ENCODE measurements around the gene INF2. TPM values are rescaled to one million over a fixed set of nuclear protein-coding genes. Genes with fewer than 3 reads are reported as not detected.
A peak's percentile ranks its signal among the peaks of the same experiment; 100 is the strongest.
"Not testable (repeated sequence)": the region's sequence is repeated elsewhere in the genome, so short reads cannot be mapped to it uniquely, and the experiment has no call there.

INF2 gene
- total RNA-seq, 1 experiment from 2014 or later, result 21.6 TPM

- in situ Hi-C loops (cut with HindIII; ENCODE audit: low pct_unique_long_range_greater_than_20kb, low sequenced_read_pairs), result no loop called here
- no peak for DNase-seq (ENCODE audit: low read depth)
Observed at GRCh38 chr14:104669697-104670096, 19.7 kb upstream of the INF2 start.

- DNase-seq (ENCODE audit: low read depth); in situ Hi-C loops (cut with HindIII; ENCODE audit: low pct_unique_long_range_greater_than_20kb, low sequenced_read_pairs): not testable (repeated sequence)
Observed at GRCh38 chr14:104671330-104671977, 18.0 kb upstream of the INF2 start.

- DNase-seq (ENCODE audit: low read depth); in situ Hi-C loops (cut with HindIII; ENCODE audit: low pct_unique_long_range_greater_than_20kb, low sequenced_read_pairs): not testable (repeated sequence)
Observed at GRCh38 chr14:104672119-104672518, 17.3 kb upstream of the INF2 start.

- DNase-seq (ENCODE audit: low read depth), result no peak
- in situ Hi-C loops (cut with HindIII; ENCODE audit: low pct_unique_long_range_greater_than_20kb, low sequenced_read_pairs), result no loop called here
Observed at GRCh38 chr14:104673481-104673880, 15.9 kb upstream of the INF2 start.

GRCh38 chr14:104675447-104675846 is 14.0 kb upstream of the INF2 start:
- in situ Hi-C loops (cut with HindIII; ENCODE audit: low pct_unique_long_range_greater_than_20kb, low sequenced_read_pairs), result no loop called here
- no peak for DNase-seq (ENCODE audit: low read depth)

- in situ Hi-C loops (cut with HindIII; ENCODE audit: low pct_unique_long_range_greater_than_20kb, low sequenced_read_pairs), result no loop called here
- no peak for DNase-seq (ENCODE audit: low read depth)
Observed at GRCh38 chr14:104676130-104676693, 13.2 kb upstream of the INF2 start.

- no peak for DNase-seq (ENCODE audit: low read depth)
- in situ Hi-C loops (cut with HindIII; ENCODE audit: low pct_unique_long_range_greater_than_20kb, low sequenced_read_pairs), result no loop called here
Observed at GRCh38 chr14:104676694-104677511, 12.5 kb upstream of the INF2 start.

GRCh38 chr14:104677512-104678332 is 11.7 kb upstream of the INF2 start:
- peak; percentile 90 for DNase-seq (ENCODE audit: low read depth)
- in situ Hi-C loops (cut with HindIII; ENCODE audit: low pct_unique_long_range_greater_than_20kb, low sequenced_read_pairs), result no loop called here

GRCh38 chr14:104678346-104678745 is 11.1 kb upstream of the INF2 start:
- DNase-seq (ENCODE audit: low read depth), result no peak

GRCh38 chr14:104678901-104679705 is 10.3 kb upstream of the INF2 start:
- DNase-seq (ENCODE audit: low read depth), result peak; percentile 12
- in situ Hi-C loops (cut with HindIII; ENCODE audit: low pct_unique_long_range_greater_than_20kb, low sequenced_read_pairs), result no loop called here

More at GRCh38 chr14:104678346-104678745, 11.1 kb upstream of the INF2 start:
- in situ Hi-C loops (cut with HindIII; ENCODE audit: low pct_unique_long_range_greater_than_20kb, low sequenced_read_pairs), result no loop called here

- peak; percentile 73 for DNase-seq (ENCODE audit: low read depth)
- in situ Hi-C loops (cut with HindIII; ENCODE audit: low pct_unique_long_range_greater_than_20kb, low sequenced_read_pairs), result no loop called here
Observed at GRCh38 chr14:104680056-104680805, 9.2 kb upstream of the INF2 start.

- peak; percentile 82 for DNase-seq (ENCODE audit: low read depth)
- in situ Hi-C loops (cut with HindIII; ENCODE audit: low pct_unique_long_range_greater_than_20kb, low sequenced_read_pairs), result no loop called here
Observed at GRCh38 chr14:104680806-104681688, 8.4 kb upstream of the INF2 start.

GRCh38 chr14:104681689-104682074 is 7.7 kb upstream of the INF2 start:
- DNase-seq (ENCODE audit: low read depth), result peak; percentile 77
- in situ Hi-C loops (cut with HindIII; ENCODE audit: low pct_unique_long_range_greater_than_20kb, low sequenced_read_pairs), result no loop called here

GRCh38 chr14:104682107-104682593 is 7.3 kb upstream of the INF2 start:
- in situ Hi-C loops (cut with HindIII; ENCODE audit: low pct_unique_long_range_greater_than_20kb, low sequenced_read_pairs), result no loop called here
- no peak for DNase-seq (ENCODE audit: low read depth)

GRCh38 chr14:104683653-104684448 is 5.6 kb upstream of the INF2 start:
- DNase-seq (ENCODE audit: low read depth), result no peak
- in situ Hi-C loops (cut with HindIII; ENCODE audit: low pct_unique_long_range_greater_than_20kb, low sequenced_read_pairs), result no loop called here
